SH-SY5Y (cell line): ENCODE measurements around the gene LPAR6.

ENCODE experiments used
- GATA2 ChIP-seq: IDR thresholded peaks from 2 replicates; pipeline ENCODE4 v1.6.1; 2011; ENCODE audit warnings: mild to moderate bottlenecking, low read depth, low read length
- GATA3 ChIP-seq: IDR thresholded peaks from 2 replicates; pipeline ENCODE4 v1.6.1; 2011; ENCODE audit warnings: low read depth, mild to moderate bottlenecking, low read length, moderate library complexity

GRCh38 chr13:48400850-48401291 is 12.0 kb downstream of the LPAR6 start:
- TF ChIP-seq GATA2 (no peak), GATA3 (no peak)
